8988T (cell line): ENCODE data around the gene DDX4.
"Not testable (repeated sequence)": the region's sequence is repeated elsewhere in the genome, so short reads cannot be mapped to it uniquely, and the experiment has no call there.

Experiments used
- DNase-seq: peaks from one replicate; pipeline ENCODE4 v3.0.0; 2011

DDX4 gene

GRCh38 chr5:55731848-55732247, 6.0 kb upstream of the DDX4 start:
- no peak for DNase-seq

- no peak for DNase-seq
These were observed 5.3 kb upstream of the DDX4 start for GRCh38 chr5:55732585-55732984.

GRCh38 chr5:55734658-55735057, 3.2 kb upstream of the DDX4 start:
- DNase-seq: no peak

GRCh38 chr5:55742778-55743177, 4.9 kb downstream of the DDX4 start:
- DNase-seq: no peak

- DNase-seq: no peak
These were observed 10.0 kb downstream of the DDX4 start for GRCh38 chr5:55747778-55748318.

GRCh38 chr5:55749387-55749786, 11.5 kb downstream of the DDX4 start:
- no peak for DNase-seq

- no peak for DNase-seq
These were observed 12.2 kb downstream of the DDX4 start for GRCh38 chr5:55750063-55750462.

GRCh38 chr5:55750499-55750898, 12.6 kb downstream of the DDX4 start:
- no peak for DNase-seq

- DNase-seq: no peak
These were observed 20.4 kb downstream of the DDX4 start for GRCh38 chr5:55758231-55758630.

- DNase-seq: no peak
These were observed 20.9 kb downstream of the DDX4 start for GRCh38 chr5:55758714-55759113.

GRCh38 chr5:55761721-55762120, 23.9 kb downstream of the DDX4 start:
- not testable (repeated sequence) for DNase-seq

GRCh38 chr5:55763746-55764420, 26.0 kb downstream of the DDX4 start:
- no peak for DNase-seq

GRCh38 chr5:55768279-55768678, 30.4 kb downstream of the DDX4 start:
- DNase-seq: no peak

- DNase-seq: no peak
These were observed 33.4 kb downstream of the DDX4 start for GRCh38 chr5:55771175-55771655.

GRCh38 chr5:55773057-55773456, 35.2 kb downstream of the DDX4 start:
- no peak for DNase-seq

GRCh38 chr5:55777332-55777731, 39.5 kb downstream of the DDX4 start:
- DNase-seq: no peak

- no peak for DNase-seq
These were observed 63.1 kb downstream of the DDX4 start for GRCh38 chr5:55800924-55801323.

- not testable (repeated sequence) for DNase-seq
These were observed 71.0 kb downstream of the DDX4 start for GRCh38 chr5:55808814-55809213.

- not testable (repeated sequence) for DNase-seq
These were observed 78.1 kb downstream of the DDX4 start for GRCh38 chr5:55815939-55816338.

- no peak for DNase-seq
These were observed 78.5 kb downstream of the DDX4 start for GRCh38 chr5:55816342-55816741.

GRCh38 chr5:55817030-55817429, 79.2 kb downstream of the DDX4 start:
- DNase-seq: no peak

GRCh38 chr5:55820488-55820887, 82.6 kb downstream of the DDX4 start:
- no peak for DNase-seq

GRCh38 chr5:55821731-55822512, 84.1 kb downstream of the DDX4 start:
- no peak for DNase-seq

GRCh38 chr5:55823151-55823796, 85.4 kb downstream of the DDX4 start:
- no peak for DNase-seq
